Neural cell (in vitro differentiated cells): ENCODE measurements around the gene ZNF841.

Experiments used
- CTCF ChIP-seq: fragments of 450-650 bp; IDR thresholded peaks from 2 replicates; pipeline ENCODE4 v1.5.1; 2014; ENCODE audit warnings: antibody characterized with exemption, mild to moderate bottlenecking, moderate library complexity; ENCODE audit not compliant: poor library complexity, severe bottlenecking
- EP300 ChIP-seq: fragments of 450-650 bp; conservative IDR thresholded peaks from 2 replicates; pipeline ENCODE4 v1.6.1; 2014; ENCODE audit warnings: antibody characterized with exemption, mild to moderate bottlenecking, moderate library complexity; ENCODE audit not compliant: poor library complexity, severe bottlenecking
- EZH2 ChIP-seq: fragments of 200-600, 300-800 bp; shearing (Covaris generic), sonication (generic); IDR thresholded peaks from 2 replicates; pipeline ENCODE4 v1.6.1; 2014; ENCODE audit warnings: antibody characterized with exemption, low read length, borderline replicate concordance, mild to moderate bottlenecking; ENCODE audit not compliant: insufficient read depth, poor library complexity, severe bottlenecking
- MXI1 ChIP-seq: fragments of 450-650 bp; conservative IDR thresholded peaks from 2 replicates; pipeline ENCODE4 v1.6.1; 2014; ENCODE audit warnings: antibody characterized with exemption, mild to moderate bottlenecking; ENCODE audit not compliant: poor library complexity, severe bottlenecking
- POLR2AphosphoS5 ChIP-seq: IDR thresholded peaks from 2 replicates; pipeline ENCODE4 v1.6.1; 2012
- REST ChIP-seq: IDR thresholded peaks from 2 replicates; pipeline ENCODE4 v1.6.1; 2012; ENCODE audit warnings: borderline replicate concordance
- SMC3 ChIP-seq: fragments of 450-650 bp; conservative IDR thresholded peaks from 2 replicates; pipeline ENCODE4 v1.6.1; 2014; ENCODE audit warnings: antibody characterized with exemption, mild to moderate bottlenecking, moderate library complexity; ENCODE audit not compliant: poor library complexity
- TAF1 ChIP-seq: IDR thresholded peaks from 2 replicates; pipeline ENCODE4 v1.6.1; 2012; ENCODE audit warnings: low read depth

- TF ChIP-seq POLR2AphosphoS5: no peak
- TF ChIP-seq CTCF: no peak
- TF ChIP-seq EZH2: no peak
- no peak for TF ChIP-seq MXI1
- TF ChIP-seq EP300: no peak
- no peak for TF ChIP-seq REST
- TF ChIP-seq TAF1: no peak
- TF ChIP-seq SMC3: no peak
Measured at GRCh38 chr19:52102782-52103181, 7.2 kb upstream of the ZNF841 start.
